ENCODE results near the gene GTF3C2. TPM values are rescaled to one million over a fixed set of nuclear protein-coding genes. Genes with fewer than 3 reads are reported as not detected.

Gene GTF3C2
- total RNA-seq, 2 experiments from 2014 or later: 55.2 to 64.5 TPM

DNA sequence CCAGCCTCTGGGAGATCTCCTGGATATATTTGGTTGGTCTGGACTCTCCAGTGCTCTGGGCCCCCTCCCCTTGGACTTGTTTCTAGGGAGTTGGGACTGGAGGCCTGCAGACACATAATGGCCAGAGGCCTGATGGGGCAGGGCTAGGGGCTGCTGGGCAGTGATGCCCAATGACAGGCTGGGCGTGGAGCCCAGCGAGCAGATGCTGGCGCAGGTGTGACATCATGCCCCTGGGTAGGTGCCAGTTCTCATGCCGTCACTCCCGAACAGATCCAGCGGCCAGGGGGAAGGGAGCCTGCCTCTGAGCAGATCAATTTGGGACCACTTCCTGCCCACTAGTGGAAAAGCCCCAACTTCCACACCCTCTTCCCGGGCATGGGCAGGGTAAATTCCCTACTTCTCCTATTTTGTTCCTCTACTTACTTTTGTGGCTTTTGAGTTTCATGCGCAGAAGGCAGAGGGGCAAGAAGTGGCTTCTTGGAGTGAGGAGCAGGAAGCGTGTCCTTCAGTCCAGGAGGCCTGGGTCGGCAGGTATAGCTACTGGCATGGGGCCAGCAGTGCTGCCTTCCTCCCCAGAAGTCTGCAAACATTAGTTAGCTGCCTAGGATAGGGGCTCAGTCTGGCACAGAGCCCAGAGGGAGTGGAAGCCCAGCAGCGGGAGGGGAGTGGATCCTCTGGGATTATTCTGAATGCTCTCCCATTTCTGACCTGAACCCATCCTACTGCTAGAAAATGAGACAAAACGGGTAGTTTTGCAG is 39.7 kb downstream of the GTF3C2 start:
- Mint-ChIP-seq H3K9me3 (no peaks in the 10 kb centered on the region), H3K27me3 (no peaks in the 10 kb centered on the region), H3K4me3 (no peak overlapping the region), H3K4me1 (ENCODE audit: low read depth) (peaks cover 5% of the 10 kb centered on the region), H3K27ac (no peak overlapping the region), H3K36me3 (peaks cover 11% of the 10 kb centered on the region)
- intact Hi-C loops (cut with micrococcal nuclease): no loop called here
- CTCF ChIA-PET: interaction anchor here (0.8 to 4.6 kb wide), 2 partner anchors 14 to 37 kb away, joined by 3 to 32 read pairs; no protein-coding TSS in a partner anchor
- POLR2A ChIA-PET: no interaction called here
- no peak for DNase-seq

- no peak for DNase-seq
Observed at GRCh38 chr2:27315122-27315521, 41.4 kb downstream of the GTF3C2 start.

GRCh38 chr2:27314709-27315108 is 41.9 kb downstream of the GTF3C2 start:
- H3K4me3 Mint-ChIP-seq: no peak overlapping the region
- H3K9me3 Mint-ChIP-seq: no peaks in the 10 kb centered on the region
- ChIA-PET CTCF (interaction anchor here (0.6 to 1.6 kb wide), 3 partner anchors 12 to 374 kb away, joined by 3 to 8 read pairs (median 3); no protein-coding TSS in a partner anchor), POLR2A (no interaction called here)
- DNase-seq: no peak
- H3K4me1 Mint-ChIP-seq (ENCODE audit: low read depth): no peaks in the 10 kb centered on the region
- peaks cover 22% of the 10 kb centered on the region for H3K36me3 Mint-ChIP-seq
- no peak overlapping the region for H3K27ac Mint-ChIP-seq
- no peaks in the 10 kb centered on the region for H3K27me3 Mint-ChIP-seq
- intact Hi-C loops (cut with micrococcal nuclease): no loop called here

More at GRCh38 chr2:27315122-27315521, 41.4 kb downstream of the GTF3C2 start:
- CTCF ChIA-PET: interaction anchor here (0.6 to 1.6 kb wide), 2 partner anchors 12 to 373 kb away, joined by 3 to 8 read pairs; no protein-coding TSS in a partner anchor
- Mint-ChIP-seq H3K27ac (no peak overlapping the region), H3K9me3 (no peaks in the 10 kb centered on the region), H3K4me1 (ENCODE audit: low read depth) (no peaks in the 10 kb centered on the region), H3K4me3 (no peak overlapping the region), H3K36me3 (peaks cover 20% of the 10 kb centered on the region), H3K27me3 (no peaks in the 10 kb centered on the region)
- intact Hi-C loops (cut with micrococcal nuclease): no loop called here
- POLR2A ChIA-PET: no interaction called here

GRCh38 chr2:27313882-27314645 is 42.5 kb downstream of the GTF3C2 start:
- Mint-ChIP-seq H3K4me1 (ENCODE audit: low read depth) (no peaks in the 10 kb centered on the region), H3K4me3 (no peak overlapping the region), H3K27me3 (no peaks in the 10 kb centered on the region), H3K27ac (no peak overlapping the region), H3K9me3 (no peaks in the 10 kb centered on the region), H3K36me3 (peaks cover 27% of the 10 kb centered on the region)
- ChIA-PET CTCF (interaction anchor here (0.9 to 1.6 kb wide), 2 partner anchors 11 to 35 kb away, joined by 3 to 8 read pairs; no protein-coding TSS in a partner anchor), POLR2A (no interaction called here)
- no peak for DNase-seq
- intact Hi-C loops (cut with micrococcal nuclease): no loop called here

DNA sequence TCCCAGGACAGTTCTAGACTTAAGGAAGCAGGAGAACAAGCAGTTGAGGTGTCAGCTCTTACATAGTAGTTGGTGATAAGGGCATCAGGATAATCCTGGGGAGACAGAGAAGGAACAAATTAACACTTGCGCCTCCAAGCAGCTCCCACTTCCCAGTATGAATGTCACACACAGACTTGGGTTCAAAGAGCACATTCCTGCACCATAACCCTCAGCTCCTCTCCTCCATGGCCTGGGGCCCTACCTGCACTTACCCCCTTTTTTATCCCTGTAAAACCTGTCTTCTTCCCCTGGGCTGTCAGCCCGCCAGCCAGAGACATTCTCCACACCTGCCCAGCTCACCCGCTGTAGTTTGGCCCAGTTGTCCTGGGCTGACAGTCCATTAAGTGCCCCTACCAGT is 44.4 kb downstream of the GTF3C2 start:
- Mint-ChIP-seq H3K9me3 (no peaks in the 10 kb centered on the region), H3K4me3 (no peak overlapping the region), H3K27me3 (no peaks in the 10 kb centered on the region), H3K27ac (no peak overlapping the region), H3K4me1 (ENCODE audit: low read depth) (peaks cover 2% of the 10 kb centered on the region), H3K36me3 (peaks cover 31% of the 10 kb centered on the region)
- POLR2A ChIA-PET: no interaction called here
- no peak for DNase-seq
- CTCF ChIA-PET: interaction anchor here (2.2 kb wide), 1 partner anchor 9 kb away, joined by 13 read pairs; no protein-coding TSS in a partner anchor
- intact Hi-C loops (cut with micrococcal nuclease): no loop called here

GRCh38 chr2:27309651-27310050 is 46.9 kb downstream of the GTF3C2 start:
- intact Hi-C loops (cut with micrococcal nuclease): no loop called here
- Mint-ChIP-seq H3K4me3 (no peak overlapping the region), H3K4me1 (ENCODE audit: low read depth) (peaks cover 8% of the 10 kb centered on the region), H3K27me3 (peaks cover 18% of the 10 kb centered on the region), H3K36me3 (peaks cover 28% of the 10 kb centered on the region), H3K9me3 (no peaks in the 10 kb centered on the region), H3K27ac (no peak overlapping the region)
- ChIA-PET CTCF (no interaction called here), POLR2A (no interaction called here)
- no peak for DNase-seq

DNA sequence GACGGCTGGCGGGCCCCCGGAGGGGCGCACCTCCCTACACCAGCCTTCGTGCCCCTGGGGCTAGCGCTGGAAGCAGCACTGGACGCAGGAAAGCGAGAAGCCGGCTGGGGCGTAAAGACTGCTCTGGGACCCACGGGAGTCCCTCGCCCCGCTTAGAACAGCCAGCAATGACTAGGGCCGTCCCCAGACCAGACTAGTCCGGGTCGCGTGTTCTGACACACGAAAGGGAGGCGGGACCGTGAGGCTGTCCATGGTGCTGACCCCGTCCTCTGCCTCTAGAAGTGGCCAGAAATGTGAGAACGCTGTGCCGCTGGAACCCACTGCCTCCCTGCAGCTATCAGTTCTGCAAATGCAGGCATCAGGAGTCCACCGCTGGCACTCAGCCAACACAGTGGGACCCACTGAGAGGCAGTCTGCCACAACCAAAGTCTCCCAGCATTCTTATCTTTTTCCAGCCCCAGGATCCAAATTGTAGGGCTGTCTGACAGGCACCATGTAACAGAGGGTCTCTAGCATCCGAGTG is 48.1 kb downstream of the GTF3C2 start, which contains the start of gene UCN:
UCN (minus strand) TSS at position 87 of the 523 bp plus-strand sequence. CDS start 550 bp downstream, outside the sequence.
- Mint-ChIP-seq H3K4me1 (ENCODE audit: low read depth) (peaks cover 8% of the 10 kb centered on the region), H3K4me3 (no peak within 1 kb of the TSS), H3K9me3 (no peaks in the 10 kb centered on the region), H3K36me3 (peaks cover 28% of the 10 kb centered on the region), H3K27ac (no peak within 1 kb of the TSS), H3K27me3 (peaks cover 20% of the 10 kb centered on the region)
- CTCF ChIA-PET: no interaction called here
- intact Hi-C loops (cut with micrococcal nuclease): no loop called here
- no peak for DNase-seq
- POLR2A ChIA-PET: no interaction called here

DNA sequence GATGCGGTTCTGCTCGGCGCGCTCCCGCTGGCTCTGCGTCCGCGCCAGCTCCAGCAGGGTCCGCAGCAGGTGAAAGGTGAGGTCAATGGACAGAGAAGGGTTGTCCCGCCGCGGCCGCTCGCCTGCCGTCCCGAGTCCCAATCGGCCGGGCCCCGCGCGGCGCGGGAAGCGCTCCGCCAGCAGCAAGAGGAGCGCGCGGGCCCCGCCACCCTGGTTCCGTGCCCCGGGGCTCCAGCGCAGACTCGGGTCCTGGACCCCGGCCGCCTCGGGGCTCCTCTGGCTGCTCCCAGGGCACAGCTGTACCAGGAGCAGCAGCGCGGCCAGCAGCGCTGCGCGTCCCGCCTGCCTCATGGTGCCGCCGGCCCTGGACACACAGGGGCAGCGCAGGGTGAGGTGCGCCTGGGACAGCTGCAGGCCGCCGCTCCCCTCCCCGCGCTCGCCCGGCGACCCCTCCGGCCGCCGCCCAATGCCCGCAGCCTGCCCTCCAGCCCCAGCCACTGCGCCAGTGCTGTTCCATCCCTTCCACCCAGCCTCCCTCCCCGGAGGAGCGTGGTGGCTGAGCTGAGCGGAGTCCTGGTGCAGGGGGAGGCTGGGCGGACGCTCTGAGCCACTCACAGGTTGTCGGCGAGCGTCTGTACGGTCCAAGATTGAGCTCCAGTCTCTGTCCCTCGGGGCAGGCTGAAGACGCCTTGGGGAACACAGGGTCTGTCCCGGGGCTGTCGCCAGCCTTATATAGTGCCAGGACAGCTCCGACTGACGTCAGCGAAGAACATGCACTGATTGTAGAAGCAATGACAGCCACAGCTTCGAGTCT is 48.8 kb downstream of the GTF3C2 start:
- Mint-ChIP-seq H3K9me3 (no peaks in the 10 kb centered on the region), H3K36me3 (peaks cover 28% of the 10 kb centered on the region), H3K4me1 (ENCODE audit: low read depth) (peaks cover 8% of the 10 kb centered on the region), H3K27me3 (peaks cover 20% of the 10 kb centered on the region), H3K4me3 (no peak overlapping the region), H3K27ac (no peak overlapping the region)
- no peak for DNase-seq
- intact Hi-C loops (cut with micrococcal nuclease): no loop called here
- ChIA-PET POLR2A (no interaction called here), CTCF (interaction anchor here (0.7 kb wide), 1 partner anchor 57 kb away, joined by 3 read pairs; no protein-coding TSS in a partner anchor)

GRCh38 chr2:27307287-27307544 is 49.3 kb downstream of the GTF3C2 start:
- H3K27me3 Mint-ChIP-seq: peaks cover 20% of the 10 kb centered on the region
- intact Hi-C loops (cut with micrococcal nuclease): no loop called here
- no peak for DNase-seq
- H3K4me1 Mint-ChIP-seq (ENCODE audit: low read depth): peaks cover 8% of the 10 kb centered on the region
- no peak overlapping the region for H3K4me3 Mint-ChIP-seq
- no peak overlapping the region for H3K27ac Mint-ChIP-seq
- H3K9me3 Mint-ChIP-seq: no peaks in the 10 kb centered on the region
- ChIA-PET POLR2A (no interaction called here), CTCF (interaction anchor here (0.7 kb wide), 1 partner anchor 56 kb away, joined by 3 read pairs; no protein-coding TSS in a partner anchor)
- H3K36me3 Mint-ChIP-seq: peaks cover 22% of the 10 kb centered on the region

DNA sequence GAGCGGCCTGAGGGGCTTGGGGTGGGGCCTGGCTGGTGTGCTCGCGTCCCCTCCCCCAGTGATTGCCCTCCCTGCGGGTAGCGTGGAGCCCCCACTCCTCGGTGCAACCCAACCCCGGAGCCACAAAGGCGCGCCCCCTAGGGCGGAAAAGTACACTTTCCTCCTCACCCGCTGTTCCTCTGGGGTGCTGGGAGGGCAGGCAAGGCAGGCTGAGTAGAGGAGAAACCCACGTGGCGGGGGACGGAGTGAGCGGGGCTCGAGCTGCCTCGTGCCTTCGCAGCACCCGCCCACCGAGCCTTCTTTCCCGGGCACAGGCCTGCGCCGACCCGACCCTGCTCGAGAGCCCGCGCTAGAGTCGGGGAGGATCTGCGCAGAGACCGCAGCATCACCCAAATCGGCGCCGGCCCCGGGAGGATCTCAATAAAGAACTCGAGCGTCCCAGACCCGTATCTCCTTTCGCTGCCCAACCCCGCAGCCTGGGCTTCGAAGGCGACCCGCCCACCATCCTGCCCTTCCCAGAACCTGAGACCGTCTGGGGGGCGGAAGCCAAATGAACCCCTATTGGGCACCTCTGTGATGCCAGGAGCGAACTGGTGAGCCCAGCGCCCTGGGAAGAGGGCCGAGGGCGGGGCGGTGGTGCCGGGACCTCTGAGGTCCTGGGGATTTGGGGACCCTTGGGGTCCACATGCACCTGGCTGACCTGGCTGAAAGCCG is 49.8 kb downstream of the GTF3C2 start:
- H3K4me3 Mint-ChIP-seq: peak overlapping the region; percentile 5
- ChIA-PET POLR2A (no interaction called here), CTCF (interaction anchor here (0.7 to 1.0 kb wide), 2 partner anchors 56 to 463 kb away, joined by 3 read pairs; no protein-coding TSS in a partner anchor)
- peaks cover 20% of the 10 kb centered on the region for H3K27me3 Mint-ChIP-seq
- peaks cover 22% of the 10 kb centered on the region for H3K36me3 Mint-ChIP-seq
- DNase-seq: peak; percentile 39
- H3K27ac Mint-ChIP-seq: no peak overlapping the region
- intact Hi-C loops (cut with micrococcal nuclease): no loop called here
- H3K4me1 Mint-ChIP-seq (ENCODE audit: low read depth): peaks cover 8% of the 10 kb centered on the region
- no peaks in the 10 kb centered on the region for H3K9me3 Mint-ChIP-seq

DNA sequence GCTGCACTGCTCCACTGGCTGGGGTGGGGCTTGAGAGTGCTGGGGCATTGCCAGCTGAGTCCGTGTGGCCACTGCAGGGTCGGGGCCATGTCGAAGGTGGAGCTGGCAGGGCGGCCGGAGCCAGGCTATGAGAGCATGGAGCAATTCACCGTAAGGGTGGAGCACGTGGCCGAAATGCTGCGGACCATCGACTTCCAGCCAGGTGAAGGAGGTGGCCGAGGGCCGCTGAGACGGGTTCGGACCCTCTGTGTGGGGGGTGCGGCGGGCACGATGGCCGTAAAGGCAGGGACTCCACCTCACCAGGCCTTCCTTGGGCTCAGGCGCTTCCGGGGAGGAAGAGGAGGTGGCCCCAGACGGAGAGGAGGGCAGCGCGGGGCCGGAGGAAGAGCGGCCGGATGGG is 50.4 kb downstream of the GTF3C2 start:
- Mint-ChIP-seq H3K4me1 (ENCODE audit: low read depth) (peaks cover 8% of the 10 kb centered on the region), H3K36me3 (peaks cover 17% of the 10 kb centered on the region), H3K27ac (no peak overlapping the region), H3K27me3 (peaks cover 20% of the 10 kb centered on the region), H3K4me3 (no peak overlapping the region), H3K9me3 (no peaks in the 10 kb centered on the region)
- DNase-seq: no peak
- ChIA-PET CTCF (interaction anchor here (1.0 to 5.6 kb wide), 2 partner anchors 24 to 463 kb away, joined by 3 to 94 read pairs; partner anchors contain the start of gene TRIM54), POLR2A (interaction anchor here (1.4 kb wide), 1 partner anchor 17 kb away, joined by 3 read pairs; the partner anchor contains the start of gene MPV17)
- intact Hi-C loops (cut with micrococcal nuclease): no loop called here
